Neural cell (in vitro differentiated cells): ENCODE measurements around the gene ZNF507.

Source experiments
- SMC3 ChIP-seq: fragments of 450-650 bp; conservative IDR thresholded peaks from 2 replicates; pipeline ENCODE4 v1.6.1; 2014; ENCODE audit warnings: antibody characterized with exemption, mild to moderate bottlenecking, moderate library complexity; ENCODE audit not compliant: poor library complexity
- TF ChIP-seq, protein P1 (sequence below): fragments of 450-650 bp; IDR thresholded peaks from 2 replicates; pipeline ENCODE4 v1.5.1; 2014; ENCODE audit warnings: antibody characterized with exemption, mild to moderate bottlenecking, moderate library complexity; ENCODE audit not compliant: poor library complexity, severe bottlenecking

DNA sequence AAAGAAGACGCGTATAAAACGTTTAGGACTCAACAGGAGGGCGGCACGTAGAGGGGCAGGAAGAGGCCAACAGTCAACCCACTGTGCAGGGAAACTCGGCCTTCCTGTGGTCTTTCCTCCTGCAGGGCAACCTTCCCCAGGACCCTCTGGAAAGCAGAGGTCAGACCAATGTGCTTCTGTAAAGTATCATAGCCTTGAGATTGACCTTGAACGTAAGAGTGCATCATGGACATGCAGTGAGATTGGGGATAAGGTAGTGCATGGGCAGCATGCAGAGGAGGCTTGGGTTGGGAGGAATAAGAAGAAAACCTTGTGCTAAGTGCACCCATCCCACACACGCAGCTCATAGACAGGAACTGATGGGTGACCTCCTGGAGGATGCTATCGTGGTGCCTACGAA is 34.0 kb upstream of the ZNF507 start:
- TF ChIP-seq, protein P1, sequence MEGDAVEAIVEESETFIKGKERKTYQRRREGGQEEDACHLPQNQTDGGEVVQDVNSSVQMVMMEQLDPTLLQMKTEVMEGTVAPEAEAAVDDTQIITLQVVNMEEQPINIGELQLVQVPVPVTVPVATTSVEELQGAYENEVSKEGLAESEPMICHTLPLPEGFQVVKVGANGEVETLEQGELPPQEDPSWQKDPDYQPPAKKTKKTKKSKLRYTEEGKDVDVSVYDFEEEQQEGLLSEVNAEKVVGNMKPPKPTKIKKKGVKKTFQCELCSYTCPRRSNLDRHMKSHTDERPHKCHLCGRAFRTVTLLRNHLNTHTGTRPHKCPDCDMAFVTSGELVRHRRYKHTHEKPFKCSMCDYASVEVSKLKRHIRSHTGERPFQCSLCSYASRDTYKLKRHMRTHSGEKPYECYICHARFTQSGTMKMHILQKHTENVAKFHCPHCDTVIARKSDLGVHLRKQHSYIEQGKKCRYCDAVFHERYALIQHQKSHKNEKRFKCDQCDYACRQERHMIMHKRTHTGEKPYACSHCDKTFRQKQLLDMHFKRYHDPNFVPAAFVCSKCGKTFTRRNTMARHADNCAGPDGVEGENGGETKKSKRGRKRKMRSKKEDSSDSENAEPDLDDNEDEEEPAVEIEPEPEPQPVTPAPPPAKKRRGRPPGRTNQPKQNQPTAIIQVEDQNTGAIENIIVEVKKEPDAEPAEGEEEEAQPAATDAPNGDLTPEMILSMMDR = no peak
- no peak for TF ChIP-seq SMC3
